Fibroblast of pulmonary artery (primary cell): ENCODE measurements around the gene ZBTB20.

Experiments
- DNase-seq: peaks from one replicate; pipeline ENCODE4 v3.0.0-alpha.2; 2010; ENCODE audit warnings: low read depth
- H3K4me3 ChIP-seq: replicated peaks from 2 replicates; pipeline ENCODE4 v1.5.1; 2011; ENCODE audit warnings: low read depth, mild to moderate bottlenecking, control low read depth, low read length, moderate library complexity
- CTCF ChIP-seq: IDR thresholded peaks from 2 replicates; pipeline ENCODE4 v1.5.1; 2011; ENCODE audit warnings: mild to moderate bottlenecking, control low read depth, low read length, inconsistent platforms; ENCODE audit errors: missing control alignments

The ZBTB20 gene

GRCh38 chr3:114435386-114436115 lies 711.5 kb downstream of the ZBTB20 start:
- no peak overlapping the region for H3K4me3 ChIP-seq
- TF ChIP-seq CTCF: no peak
- DNase-seq: no peak

GRCh38 chr3:114432310-114432709 lies 714.8 kb downstream of the ZBTB20 start:
- no peak overlapping the region for H3K4me3 ChIP-seq
- no peak for DNase-seq
- no peak for TF ChIP-seq CTCF

DNA sequence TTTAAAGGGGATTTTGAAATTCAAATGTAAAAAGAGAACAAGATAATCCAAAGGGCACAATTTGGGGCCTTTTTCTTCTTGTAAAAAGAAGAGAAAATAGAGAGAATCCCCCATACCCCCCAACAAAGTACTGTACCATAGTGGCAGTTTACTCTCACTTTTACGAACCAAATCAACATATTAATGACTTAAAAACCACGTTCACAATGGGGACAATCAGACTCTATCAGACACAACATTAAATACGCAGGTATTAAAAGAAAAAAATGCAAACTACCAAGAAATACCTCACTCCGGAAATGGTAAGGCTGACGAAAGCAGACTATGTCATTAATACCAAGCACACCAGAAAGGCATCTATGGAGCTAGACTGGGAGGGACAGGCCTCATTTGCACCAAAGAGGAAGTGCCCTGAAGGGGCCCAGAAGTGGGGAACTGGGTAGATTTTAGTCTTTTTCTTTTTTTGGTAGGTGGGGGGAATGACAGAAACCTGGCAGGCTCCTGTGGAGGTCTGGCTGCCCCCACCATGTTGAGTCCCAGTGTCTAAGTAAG lies 719.0 kb downstream of the ZBTB20 start:
- no peak for DNase-seq
- H3K4me3 ChIP-seq: no peak overlapping the region
- TF ChIP-seq CTCF: no peak

DNA sequence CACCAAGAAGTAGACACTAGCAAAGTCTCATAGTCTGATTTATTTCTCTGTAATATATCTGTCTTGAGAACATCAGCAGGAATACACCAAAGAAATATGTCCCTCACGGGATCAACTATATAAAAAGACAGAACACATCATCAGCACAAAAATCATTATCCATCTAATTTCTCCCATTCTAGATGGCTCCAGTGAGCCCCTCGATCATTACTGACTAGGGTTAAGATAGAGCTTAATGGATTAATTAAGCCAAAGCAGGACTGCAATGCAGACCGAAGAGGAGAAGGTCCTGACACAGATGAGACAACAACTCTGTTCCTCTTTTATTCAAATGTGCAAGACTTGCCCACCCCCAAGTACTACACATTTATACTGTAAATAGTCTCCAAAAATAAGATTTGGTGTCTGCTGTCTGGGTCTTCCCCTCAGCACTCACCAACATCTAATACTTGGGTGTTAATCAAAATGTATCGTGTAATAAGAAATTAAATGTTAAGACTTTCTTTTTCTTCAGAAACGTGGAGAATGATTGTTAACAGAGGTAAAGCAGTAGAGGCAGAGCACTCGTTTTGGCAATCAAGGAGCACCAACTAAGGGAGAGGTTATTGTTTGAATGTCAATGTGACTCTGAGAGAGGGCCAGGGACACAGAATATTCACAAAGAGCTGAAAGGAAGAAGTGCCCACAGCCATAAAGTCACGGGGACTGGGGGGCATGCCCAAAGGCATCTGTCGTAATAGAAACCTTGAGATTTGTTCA lies 719.6 kb downstream of the ZBTB20 start:
- no peak for TF ChIP-seq CTCF

DNA sequence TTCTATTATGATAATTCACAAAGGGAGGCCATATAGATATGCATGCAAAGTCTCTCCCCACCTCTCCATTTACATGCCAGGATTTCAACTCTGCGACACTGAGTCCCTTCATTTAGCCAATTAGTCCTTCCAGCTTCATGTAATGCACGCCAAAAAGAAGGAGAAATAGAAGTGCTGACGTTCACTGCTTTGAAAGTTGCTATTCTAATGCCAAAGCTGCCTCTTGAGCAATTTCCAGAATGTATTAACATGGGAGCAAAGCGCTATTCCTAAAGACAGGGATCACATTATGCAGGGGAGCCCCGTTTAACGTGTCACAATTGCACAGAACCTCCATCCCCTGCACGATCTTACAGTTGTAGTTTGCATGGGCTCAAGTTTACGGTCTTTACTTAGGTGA lies 722.8 kb downstream of the ZBTB20 start:
- TF ChIP-seq CTCF: no peak
- no peak overlapping the region for H3K4me3 ChIP-seq
- no peak for DNase-seq

More for the DNA sequence above, 719.6 kb downstream of the ZBTB20 start:
- H3K4me3 ChIP-seq: no peak overlapping the region
- no peak for DNase-seq

- TF ChIP-seq CTCF: no peak
- no peak for DNase-seq
Measured at GRCh38 chr3:114421204-114421603, 725.9 kb downstream of the ZBTB20 start.

More at GRCh38 chr3:114421204-114421603, 725.9 kb downstream of the ZBTB20 start:
- H3K4me3 ChIP-seq: no peak overlapping the region
